Hematopoietic multipotent progenitor cell treated with erythropoietin and hydrocortisone succinate and interleukin-3 and kit ligand, for 4 days (in vitro differentiated cells): ENCODE results near the gene LRRC10B.
"Not testable (repeated sequence)": the region's sequence is repeated elsewhere in the genome, so short reads cannot be mapped to it uniquely, and the experiment has no call there.

ENCODE experiments used
- DNase-seq: peaks from one replicate; pipeline ENCODE4 v3.0.0-alpha.2; 2015

Gene LRRC10B

GRCh38 chr11:61507962-61508861 lies at the start of gene LRRC10B:
Gene LRRC10B (plus strand): TSS chr11:61508749. CDS start chr11:61508999, 250 bp downstream.
- peak; percentile 59 for DNase-seq

- no peak for DNase-seq
These were observed 48.1 kb upstream of the LRRC10B start for GRCh38 chr11:61460474-61460881.

- DNase-seq, result no peak
These were observed 47.6 kb upstream of the LRRC10B start for GRCh38 chr11:61460986-61461385.

DNA sequence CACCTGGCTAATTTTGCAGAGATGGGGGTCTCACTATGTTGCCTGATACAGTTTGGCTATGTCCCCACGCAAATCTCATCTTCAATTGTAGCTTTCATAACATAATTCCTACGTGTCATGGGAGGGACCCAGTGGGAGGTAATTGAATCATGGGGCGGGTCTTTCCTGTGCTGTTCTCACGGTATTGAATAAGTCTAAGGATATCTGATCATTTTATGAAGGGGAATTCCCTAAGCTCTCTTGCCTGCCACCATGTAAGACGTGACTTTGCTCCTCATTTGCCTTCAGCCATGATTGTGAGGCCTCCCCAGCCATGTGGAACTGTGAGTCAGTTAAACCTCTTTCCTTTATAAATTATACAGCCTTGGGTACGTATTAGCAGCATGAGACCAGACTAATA lies 40.9 kb upstream of the LRRC10B start:
- not testable (repeated sequence) for DNase-seq

- no peak for DNase-seq
These were observed 40.5 kb upstream of the LRRC10B start for GRCh38 chr11:61468002-61468401.

DNA sequence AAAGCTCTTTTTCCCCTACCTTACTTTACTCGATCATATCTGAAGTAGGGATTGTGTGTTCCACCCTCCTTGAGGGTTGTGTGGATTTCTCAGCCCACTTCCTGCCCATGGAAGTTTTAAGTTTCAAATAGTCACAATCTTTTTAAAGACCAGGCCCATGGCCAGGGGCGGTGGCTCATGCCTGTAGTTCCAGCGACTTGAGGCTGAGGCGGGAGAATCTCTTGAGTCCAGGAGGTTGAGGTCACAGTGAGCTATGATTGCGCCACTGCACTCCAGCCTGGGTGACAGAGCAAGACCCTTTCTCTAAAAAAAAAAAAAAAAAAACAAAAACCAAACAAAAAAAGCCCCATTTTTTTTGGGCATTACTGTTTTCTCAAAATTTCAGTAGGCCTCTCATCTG lies 36.3 kb upstream of the LRRC10B start:
- peak; percentile 40 for DNase-seq

GRCh38 chr11:61472868-61473267 lies 35.7 kb upstream of the LRRC10B start:
- DNase-seq, result no peak

- DNase-seq, result peak; percentile 55
These were observed 35.1 kb upstream of the LRRC10B start for GRCh38 chr11:61473370-61474012.

DNA sequence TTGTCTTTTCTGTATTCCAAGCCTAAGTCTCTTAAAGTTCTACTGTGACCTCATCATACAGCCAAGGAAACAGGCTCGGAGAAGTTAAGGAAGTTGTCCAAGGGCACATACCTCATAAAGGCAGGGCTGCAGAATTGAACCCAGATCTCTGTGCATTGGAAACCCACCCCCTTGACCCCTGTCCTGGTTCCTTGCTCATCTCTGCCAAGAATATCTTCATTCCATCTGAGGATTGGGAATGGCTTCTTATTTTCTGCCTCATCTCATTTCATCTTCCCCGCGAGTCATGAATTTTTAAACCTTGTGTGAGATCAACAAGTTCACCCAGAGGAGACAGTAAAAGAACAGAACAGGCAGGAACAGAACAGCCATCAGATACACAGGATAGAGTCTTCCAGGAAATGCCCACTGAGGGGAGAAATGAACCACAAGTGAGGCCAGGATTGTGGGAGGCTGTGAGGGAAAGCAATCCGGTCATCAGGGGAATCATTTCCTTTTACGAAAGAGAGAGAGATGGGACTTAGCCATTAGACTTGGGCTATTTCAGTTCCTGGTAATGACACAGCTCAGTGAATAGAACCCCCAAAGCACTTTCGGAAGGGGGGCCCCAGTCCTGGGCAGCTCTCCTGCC lies 34.4 kb upstream of the LRRC10B start:
- DNase-seq, result no peak

DNA sequence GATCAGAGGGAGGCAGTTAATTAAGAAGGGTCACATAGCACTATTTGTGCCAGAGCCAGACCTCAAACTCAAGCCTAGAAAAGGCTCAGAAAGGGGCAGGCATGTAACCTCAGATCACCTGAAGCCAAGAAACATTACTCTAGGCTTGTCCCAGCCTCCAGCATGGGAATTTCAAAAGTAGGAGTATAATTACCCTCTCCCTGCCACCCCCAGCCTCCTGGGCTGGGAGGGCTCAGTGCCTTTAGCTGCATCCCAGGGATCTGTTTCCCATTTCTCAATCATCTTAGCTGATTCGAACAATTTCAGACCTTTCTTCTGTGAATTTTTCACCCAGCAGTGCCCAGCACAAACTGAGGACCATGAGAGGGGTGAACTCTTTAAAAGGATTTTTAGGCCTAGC lies 33.1 kb upstream of the LRRC10B start:
- no peak for DNase-seq

DNA sequence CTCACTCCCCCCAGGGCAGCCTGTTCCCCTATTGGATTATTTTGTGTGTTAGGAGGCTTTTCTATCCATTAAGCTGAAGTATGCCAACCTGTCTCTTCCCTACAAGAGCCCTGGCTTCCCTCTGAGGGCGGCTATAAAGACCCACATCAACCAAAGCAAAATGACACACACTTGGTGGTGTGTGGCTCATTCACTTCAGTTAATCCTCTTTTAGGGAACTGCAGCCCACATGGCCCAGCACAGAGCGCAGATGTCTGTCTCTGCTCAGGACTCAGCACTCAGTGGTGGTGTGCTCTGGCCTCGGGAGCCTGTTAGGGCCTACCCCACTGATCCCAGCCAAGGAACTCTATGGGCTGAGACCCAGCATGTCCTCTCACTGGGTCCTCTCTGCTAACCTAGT lies 32.2 kb upstream of the LRRC10B start:
- no peak for DNase-seq

- DNase-seq, result no peak
These were observed 31.4 kb upstream of the LRRC10B start for GRCh38 chr11:61477126-61477525.

DNA sequence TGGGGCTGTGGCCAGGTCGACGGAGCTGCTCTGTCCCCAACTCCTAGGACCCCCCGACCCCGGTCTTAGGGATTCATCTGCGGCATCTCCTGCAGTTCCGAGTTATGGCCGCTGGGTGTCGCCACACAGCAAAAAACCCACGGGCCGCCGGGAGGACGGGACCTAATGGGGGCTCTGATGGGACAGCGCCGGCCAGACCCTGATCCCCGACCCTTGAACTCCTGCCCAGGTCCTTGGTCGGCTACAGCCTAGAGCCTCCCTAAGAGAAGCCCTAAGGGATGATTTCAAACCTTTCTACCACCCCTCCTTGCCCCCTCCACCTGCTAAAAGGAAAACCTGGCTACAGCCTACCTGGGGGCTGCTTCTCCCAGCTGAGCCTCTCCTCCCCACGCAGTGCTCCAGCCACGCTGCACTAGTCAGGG lies 30.8 kb upstream of the LRRC10B start:
- DNase-seq, result peak; percentile 63

DNA sequence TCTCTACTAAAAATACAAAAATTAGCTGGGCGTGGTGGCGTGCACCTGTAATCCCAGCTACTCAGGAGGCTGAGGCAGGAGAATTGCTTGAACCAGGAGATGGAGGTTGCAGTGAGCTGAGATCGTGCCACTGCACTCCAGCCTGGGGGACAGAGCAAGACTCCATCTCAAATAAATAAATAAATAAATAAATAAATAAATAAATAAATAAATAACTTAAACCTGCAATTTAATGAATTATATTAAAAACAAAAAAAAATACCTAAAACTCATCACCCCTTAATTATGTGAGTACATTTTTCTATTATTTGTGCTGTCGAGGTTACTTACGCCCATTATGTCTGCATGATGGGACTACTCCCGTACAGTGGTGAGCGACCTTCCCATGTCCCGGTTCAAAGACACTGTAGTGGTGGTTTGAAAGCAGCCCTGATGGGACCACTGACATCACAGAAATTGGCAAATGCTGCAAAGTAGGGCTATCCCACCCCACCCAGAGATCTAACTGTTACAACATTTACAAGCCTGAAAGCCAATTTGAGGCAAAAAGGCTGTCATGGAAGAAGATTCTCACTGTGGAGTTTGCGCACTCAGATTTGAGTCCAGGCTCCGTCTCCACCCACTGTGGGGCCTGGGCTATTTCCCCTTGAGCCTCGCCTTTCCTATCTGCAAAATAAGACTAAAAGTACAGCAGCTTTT lies 29.0 kb upstream of the LRRC10B start:
- not testable (repeated sequence) for DNase-seq

DNA sequence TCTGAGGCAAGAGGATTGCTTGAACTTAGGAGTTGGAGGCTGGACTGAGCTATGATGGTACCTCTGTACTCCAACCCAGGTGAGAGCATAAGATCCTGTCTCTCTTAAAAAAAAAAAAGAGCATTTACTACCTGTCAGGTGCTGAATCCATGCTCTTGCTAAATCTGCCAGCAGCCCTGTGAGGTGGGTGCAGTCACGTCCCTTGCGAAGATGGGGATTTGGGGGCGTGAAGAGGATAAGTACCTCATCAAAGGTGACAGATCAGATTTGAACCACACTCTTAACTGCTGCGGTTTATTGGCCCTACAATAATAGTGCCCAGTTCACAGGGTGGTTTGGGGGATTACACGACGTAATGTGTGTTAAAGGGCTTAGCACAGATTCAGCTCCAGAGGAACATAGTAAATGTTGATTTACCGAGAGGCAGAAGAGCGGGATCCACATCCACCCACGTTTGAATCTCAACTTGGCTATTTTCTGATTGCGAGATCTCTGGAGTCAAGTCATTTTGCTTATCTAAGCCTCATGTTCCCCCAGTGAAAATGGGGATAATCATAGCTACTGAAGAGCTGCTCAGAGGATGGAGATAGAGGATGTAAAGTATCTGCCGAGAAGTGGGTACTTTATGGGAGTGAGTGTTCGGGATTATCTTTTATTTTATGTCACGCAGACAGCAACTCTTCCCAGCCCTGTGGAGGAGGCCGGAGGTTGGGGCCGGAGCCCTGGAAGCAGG lies 28.1 kb upstream of the LRRC10B start:
- DNase-seq, result no peak

GRCh38 chr11:61480994-61481335 lies 27.6 kb upstream of the LRRC10B start:
- DNase-seq, result peak; percentile 26

DNA sequence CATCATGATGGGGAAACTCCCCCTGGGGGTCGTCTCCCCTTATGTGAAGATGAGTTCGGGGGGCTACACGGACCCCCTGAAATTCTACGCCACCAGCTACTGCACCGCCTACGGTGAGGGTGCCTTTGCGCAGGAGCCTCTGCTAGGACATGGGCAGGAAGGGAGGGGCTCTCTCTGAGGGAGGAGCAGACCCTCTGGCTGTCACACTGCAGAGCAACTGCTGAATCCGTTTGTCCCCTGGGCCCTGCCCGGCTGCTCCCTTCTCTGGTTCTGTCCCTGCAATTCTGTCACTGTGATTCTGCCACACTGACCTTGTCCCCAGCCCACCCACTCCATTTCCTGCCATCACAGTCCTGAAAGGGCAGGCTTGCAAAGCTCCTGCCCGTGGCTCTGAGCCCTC lies 26.7 kb upstream of the LRRC10B start:
- no peak for DNase-seq

GRCh38 chr11:61482513-61482912 lies 26.0 kb upstream of the LRRC10B start:
- DNase-seq, result peak; percentile 55

GRCh38 chr11:61484541-61484940 lies 24.0 kb upstream of the LRRC10B start:
- DNase-seq, result no peak

DNA sequence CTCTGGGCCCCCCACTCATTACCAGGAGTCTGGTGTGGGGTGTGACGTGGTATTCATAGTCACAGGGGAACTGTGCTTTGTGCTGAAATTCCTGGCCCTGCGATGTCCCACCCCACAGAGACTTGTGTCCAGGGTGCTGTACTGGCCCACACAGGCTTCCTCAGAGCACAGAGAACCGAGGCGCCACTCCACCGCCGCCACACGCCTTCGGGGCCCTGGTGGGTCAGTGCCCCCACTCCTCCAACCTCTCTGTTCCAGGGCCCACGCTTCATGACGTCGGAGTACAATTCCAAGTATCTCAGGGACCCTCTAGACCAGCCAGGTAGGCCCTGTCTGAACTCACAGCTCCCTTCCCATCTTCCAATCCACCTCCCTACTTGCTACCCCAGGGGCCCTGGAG lies 23.5 kb upstream of the LRRC10B start:
- no peak for DNase-seq

GRCh38 chr11:61486011-61486620 lies 22.4 kb upstream of the LRRC10B start:
- peak; percentile 21 for DNase-seq

- no peak for DNase-seq
These were observed 21.8 kb upstream of the LRRC10B start for GRCh38 chr11:61486779-61487178.
